GM21619 (cell line): ENCODE data around the gene STK32B.
"Not testable (repeated sequence)": the region's sequence is repeated elsewhere in the genome, so short reads cannot be mapped to it uniquely, and the experiment has no call there.

Experiments used
- ATAC-seq: cut with Tn5 transposase; IDR thresholded peaks from one replicate; pipeline ENCODE4 v1.9.1; 2021; ENCODE audit not compliant: unreplicated experiment

The STK32B gene

GRCh38 chr4:5424211-5424610 is 372.9 kb downstream of the STK32B start:
- no peak for ATAC-seq

DNA sequence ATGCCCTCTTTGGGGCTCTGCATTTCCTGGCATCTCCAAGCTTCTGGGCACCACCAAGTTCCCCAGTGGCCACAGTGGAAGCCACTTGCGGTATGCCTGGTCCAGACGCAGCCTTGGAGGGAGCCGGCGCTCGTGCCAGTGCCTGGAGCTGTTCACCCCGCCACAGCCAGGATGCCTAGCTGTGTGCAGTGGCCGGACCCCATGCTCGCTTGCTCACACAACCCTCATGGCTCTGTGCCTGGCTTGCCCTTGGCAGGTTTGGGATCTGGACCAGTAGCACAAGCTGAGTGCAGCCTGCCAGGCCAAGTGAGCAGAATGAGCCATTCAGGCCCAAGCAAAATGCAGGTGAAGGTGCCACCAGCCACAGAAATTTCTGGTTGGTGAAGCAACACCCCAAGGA is 373.6 kb downstream of the STK32B start:
- ATAC-seq = no peak

DNA sequence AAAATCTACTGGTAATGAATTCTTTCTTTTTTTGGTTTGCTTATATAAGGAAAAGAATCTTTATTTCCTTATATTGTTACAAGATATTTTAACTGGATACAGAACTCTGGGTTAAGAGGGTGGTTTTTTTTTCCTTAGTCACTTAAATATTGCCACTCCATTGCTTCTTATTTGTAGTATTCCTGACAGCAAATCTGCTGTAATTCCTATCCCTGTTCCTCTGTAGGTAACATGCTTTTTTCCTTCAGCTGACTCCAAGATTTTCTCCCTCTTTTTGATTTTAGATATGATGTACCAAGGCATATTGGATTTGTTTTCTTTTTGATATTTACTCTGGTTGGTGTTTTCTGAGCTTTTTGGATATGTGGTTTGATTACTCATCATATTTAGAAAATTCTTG is 378.5 kb downstream of the STK32B start:
- no peak for ATAC-seq

DNA sequence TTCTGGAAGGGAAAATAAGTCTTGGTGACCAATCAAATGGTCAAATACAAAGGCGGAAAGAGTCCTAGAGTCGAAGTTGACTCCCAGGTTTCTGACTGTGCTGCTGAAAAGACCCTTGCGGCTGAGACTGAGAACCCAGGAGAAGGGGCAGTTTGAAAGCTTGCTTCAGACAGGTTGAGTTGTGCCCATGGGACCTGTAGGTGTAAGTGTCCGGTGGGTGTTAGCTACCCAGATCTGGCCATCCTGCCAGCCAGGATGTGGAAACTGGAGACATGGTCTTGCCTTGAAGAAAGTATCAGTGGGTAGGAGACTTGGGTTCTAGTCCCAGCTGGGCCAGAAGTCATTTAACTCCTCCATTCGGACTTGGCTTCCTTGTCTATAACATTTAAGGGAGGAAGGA is 381.9 kb downstream of the STK32B start:
- ATAC-seq = no peak

- no peak for ATAC-seq
These were observed 383.9 kb downstream of the STK32B start for GRCh38 chr4:5435201-5435600.

- ATAC-seq = no peak
These were observed 384.5 kb downstream of the STK32B start for GRCh38 chr4:5435823-5436222.

- ATAC-seq = not testable (repeated sequence)
These were observed 392.9 kb downstream of the STK32B start for GRCh38 chr4:5443976-5444802.

DNA sequence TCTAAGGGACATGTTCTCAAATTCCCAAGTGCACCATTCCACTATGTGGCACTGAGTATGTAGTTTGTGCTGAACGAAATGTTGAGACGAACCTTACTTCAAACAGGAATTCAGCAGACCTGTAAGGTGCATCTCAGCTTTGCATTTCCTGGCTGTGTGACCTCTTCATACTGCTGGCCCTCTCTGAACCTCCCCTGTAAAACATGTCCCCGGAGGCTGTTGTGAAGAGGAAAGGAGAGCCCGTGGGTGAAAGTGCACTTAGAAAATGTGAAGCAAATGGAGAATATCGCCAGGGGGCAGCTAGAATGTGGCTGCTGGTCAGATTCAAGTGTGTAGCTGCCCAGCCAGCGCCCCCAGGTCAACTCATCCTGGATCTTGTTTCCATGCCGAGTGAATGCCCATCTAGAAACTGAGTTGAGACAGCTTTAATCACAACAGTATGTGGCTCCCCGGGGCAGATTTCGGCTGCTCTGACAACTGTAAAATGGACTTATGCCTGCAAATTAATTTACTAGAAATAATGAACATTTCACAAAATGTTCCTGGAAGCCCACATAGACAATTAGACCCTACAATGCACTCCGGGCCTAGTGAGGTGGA is 393.7 kb downstream of the STK32B start:
- ATAC-seq = no peak

GRCh38 chr4:5446595-5447226 is 395.4 kb downstream of the STK32B start:
- no peak for ATAC-seq

GRCh38 chr4:5447755-5448154 is 396.5 kb downstream of the STK32B start:
- ATAC-seq = no peak

DNA sequence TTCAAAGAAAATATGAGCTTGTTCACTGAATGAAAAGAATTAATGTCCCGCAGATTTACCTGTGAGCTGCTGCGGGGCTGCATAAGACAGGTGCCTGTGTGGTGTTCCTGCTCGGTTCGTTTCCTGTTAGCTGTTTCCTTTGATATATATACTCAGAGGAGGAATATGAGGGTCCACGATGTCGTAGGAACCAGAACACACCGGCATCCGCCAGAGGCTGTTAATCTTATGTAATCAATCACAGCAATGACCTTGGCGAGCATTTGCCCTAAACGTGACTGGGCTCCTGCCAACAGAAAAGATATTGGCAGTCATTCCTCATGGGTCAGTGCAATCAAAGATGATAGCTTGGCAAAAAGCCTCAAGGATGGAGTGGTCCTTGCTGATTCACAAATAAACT is 396.9 kb downstream of the STK32B start:
- no peak for ATAC-seq

DNA sequence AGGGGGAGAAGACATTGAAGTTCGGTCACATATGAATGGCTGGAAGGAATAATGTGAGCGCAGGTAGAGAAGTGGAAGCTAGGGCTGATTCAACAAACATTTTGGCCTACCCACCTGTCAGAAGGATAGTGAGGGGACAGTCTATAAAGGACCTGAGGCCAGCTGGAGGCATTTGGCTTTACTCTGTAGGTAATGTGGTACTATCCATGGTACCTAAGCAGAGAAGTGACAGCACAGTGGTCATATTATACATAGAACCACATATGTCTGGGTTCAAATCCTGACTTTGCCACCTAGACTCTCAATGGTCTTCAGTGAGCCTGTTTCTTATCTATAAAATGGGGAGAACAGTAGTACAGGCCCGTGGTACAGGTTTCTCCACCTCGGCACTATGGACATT is 400.0 kb downstream of the STK32B start:
- no peak for ATAC-seq

- no peak for ATAC-seq
These were observed 400.9 kb downstream of the STK32B start for GRCh38 chr4:5452156-5452555.

- ATAC-seq = no peak
These were observed 403.8 kb downstream of the STK32B start for GRCh38 chr4:5455003-5455585.

DNA sequence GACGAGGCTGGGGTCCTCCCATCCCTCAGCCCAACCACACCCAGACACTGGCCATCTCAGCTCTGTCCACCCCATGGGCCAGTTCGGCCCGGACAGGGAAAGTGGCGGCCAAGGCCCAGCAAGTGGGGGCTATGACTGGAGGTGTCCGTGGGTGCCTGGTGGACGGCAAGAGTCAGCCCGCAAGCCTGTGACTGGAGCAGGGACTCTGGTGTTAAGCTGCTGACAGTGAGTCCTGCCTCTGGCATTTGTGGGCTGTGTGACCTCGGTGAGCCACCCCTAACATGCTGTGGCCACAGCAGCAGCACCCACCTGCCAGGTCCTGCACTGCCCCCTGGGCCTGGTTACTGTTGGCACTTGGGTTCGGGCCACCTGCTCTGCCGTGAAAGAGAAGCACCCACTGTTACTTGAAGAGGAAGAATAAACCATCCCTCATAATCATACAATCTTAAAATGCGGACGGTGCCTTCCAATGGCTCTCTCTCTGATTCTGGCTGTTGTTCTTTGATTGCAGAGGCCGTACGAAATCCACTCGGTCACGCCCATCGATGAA is 405.1 kb downstream of the STK32B start:
- no peak for ATAC-seq

GRCh38 chr4:5458676-5459075 is 407.4 kb downstream of the STK32B start:
- ATAC-seq = no peak

DNA sequence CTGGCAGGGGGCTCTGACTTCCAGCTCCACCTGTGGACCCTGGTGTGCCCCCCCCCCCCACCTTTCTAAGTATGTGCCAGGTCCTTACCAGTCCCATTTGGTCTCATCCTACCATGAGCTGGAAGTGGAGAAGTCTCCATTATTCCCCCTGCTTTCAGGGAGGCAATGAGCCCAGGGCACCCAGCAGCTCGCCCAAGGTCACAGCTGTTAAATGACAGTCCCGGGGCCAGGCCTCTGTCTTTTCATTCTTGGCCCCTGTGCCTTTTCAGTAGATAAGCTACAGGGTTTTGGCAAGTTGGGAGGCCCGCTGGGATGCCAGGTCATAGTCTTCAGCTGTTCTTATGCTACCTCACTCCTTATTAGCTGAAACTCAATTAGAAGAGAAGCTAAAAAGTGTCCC is 408.0 kb downstream of the STK32B start:
- no peak for ATAC-seq

GRCh38 chr4:5460106-5460801 is 409.0 kb downstream of the STK32B start:
- no peak for ATAC-seq

DNA sequence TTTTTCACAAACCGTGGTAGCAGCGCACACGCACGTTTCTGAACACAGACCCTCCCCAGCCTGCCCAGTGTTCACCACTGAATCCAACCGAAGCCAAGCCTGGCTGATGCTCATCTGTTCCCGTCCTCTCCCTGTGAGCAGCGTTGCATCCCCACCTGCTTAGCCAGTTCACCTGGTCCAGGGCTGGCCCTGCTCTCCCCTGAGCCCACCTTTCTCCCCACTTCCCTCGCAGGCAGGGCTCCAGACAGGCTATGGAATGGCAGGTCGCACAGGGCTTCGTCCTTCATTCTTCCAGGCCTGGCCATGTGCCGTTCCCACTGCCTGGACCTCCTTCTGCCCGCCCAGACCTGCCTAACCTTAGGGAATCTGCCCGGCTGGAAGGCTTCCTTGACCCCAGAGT is 410.2 kb downstream of the STK32B start:
- no peak for ATAC-seq

- ATAC-seq = no peak
These were observed 411.1 kb downstream of the STK32B start for GRCh38 chr4:5462254-5462835.

DNA sequence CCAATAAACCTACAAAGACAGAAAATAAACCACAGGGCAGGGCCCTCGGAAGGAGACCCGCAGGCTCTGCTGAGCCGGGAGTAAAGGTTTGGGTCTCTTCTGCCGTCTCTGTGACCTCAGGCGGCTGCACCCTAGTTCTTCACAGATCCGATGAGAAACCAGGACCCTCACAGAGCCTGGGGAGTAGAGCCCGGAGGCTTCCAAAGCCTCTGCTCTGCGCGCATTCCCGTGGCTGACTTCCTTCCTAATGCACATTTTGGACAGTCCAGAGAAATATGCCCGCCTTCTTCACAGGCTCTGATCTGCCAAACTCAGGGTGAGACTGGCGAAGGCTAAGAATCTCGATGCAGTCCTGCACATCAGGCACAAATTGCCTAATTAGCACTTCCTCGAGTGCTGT is 411.6 kb downstream of the STK32B start:
- ATAC-seq = no peak
